SK-N-MC (cell line): Measurements from ENCODE around the gene SPRR1A.

ENCODE experiments used
- EZH2 ChIP-seq: fragments of 200-600 bp; sonication (generic); IDR thresholded peaks from one replicate; pipeline ENCODE4 v1.6.1; 2017; ENCODE audit warnings: antibody characterized with exemption
- POLR2AphosphoS5 ChIP-seq: IDR thresholded peaks from 2 replicates; pipeline ENCODE4 v1.6.1; 2012; ENCODE audit warnings: mild to moderate bottlenecking, low read depth, low read length, borderline replicate concordance

DNA sequence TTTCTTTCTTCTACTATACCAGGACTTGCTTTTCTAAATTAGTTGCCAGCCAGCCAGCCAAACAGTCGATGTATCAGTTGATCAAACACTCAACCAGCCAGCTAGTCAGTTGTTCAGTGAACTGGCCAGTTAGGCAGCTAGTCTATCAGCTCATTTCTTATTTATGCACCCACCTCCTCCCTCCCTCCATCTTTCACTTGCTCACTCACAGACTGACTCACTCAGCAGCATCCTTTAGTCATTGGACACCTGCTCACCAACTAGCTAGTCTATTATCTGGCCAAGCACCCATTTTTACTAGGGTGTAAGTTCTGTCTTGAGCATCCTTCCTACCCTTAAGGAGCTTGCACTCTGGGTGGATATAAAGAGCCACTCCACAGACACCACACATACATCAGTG is 19.3 kb upstream of the SPRR1A start:
- TF ChIP-seq POLR2AphosphoS5 (no peak), EZH2 (no peak)
